ENCODE results near the gene SPSB3.

SPSB3 gene

GRCh38 chr16:1787322-1788094 lies 5.1 kb upstream of the SPSB3 start:
- Histone ChIP-seq H3F3A (ENCODE audit: control insufficient read depth, insufficient read depth) (no peaks in the 10 kb centered on the region), H4K20me1 (ENCODE audit: control insufficient read depth, insufficient read depth, low read depth, low read length) (0 out of 2 replicates have a peak, but pooled peaks cover 5% of the 10 kb centered on the region), H3K4me2 (ENCODE audit: low read length) (no peak overlapping the region), H3K4me3 (ENCODE audit: low read length) (no peak overlapping the region), H3K79me2 (ENCODE audit: control insufficient read depth, low read length) (peaks cover 51% of the 10 kb centered on the region), H3K4me1 (ENCODE audit: control insufficient read depth, low read length) (peaks cover 7% of the 10 kb centered on the region), H3K9me3 (ENCODE audit: control insufficient read depth, insufficient read depth, low read length) (no peaks in the 10 kb centered on the region), H3K27me3 (ENCODE audit: control insufficient read depth, low read length) (no peaks in the 10 kb centered on the region), H3K27ac (ENCODE audit: low read depth, low read length) (no peak overlapping the region), H3K9me2 (replicated peaks; ENCODE audit: control insufficient read depth, low read length) (no peaks in the 10 kb centered on the region), H3K36me3 (ENCODE audit: control insufficient read depth, low read length) (peaks cover 22% of the 10 kb centered on the region)
- TF ChIP-seq EZH2phosphoT487 (IDR thresholded peaks at IDR 0.05; ENCODE audit: borderline replicate concordance, low read length) (no peak), CTCF (IDR thresholded peaks at IDR 0.05; ENCODE audit: low read depth, low read length, poor library complexity, severe bottlenecking) (no peak)

- Histone ChIP-seq H3F3A (ENCODE audit: control insufficient read depth, insufficient read depth) (no peaks in the 10 kb centered on the region), H3K4me2 (ENCODE audit: low read length) (no peak overlapping the region), H3K9me3 (ENCODE audit: control insufficient read depth, insufficient read depth, low read length) (no peaks in the 10 kb centered on the region), H4K20me1 (ENCODE audit: control insufficient read depth, insufficient read depth, low read depth, low read length) (0 out of 2 replicates have a peak, but pooled peaks cover 5% of the 10 kb centered on the region), H3K27ac (ENCODE audit: low read depth, low read length) (no peak overlapping the region), H3K27me3 (ENCODE audit: control insufficient read depth, low read length) (no peaks in the 10 kb centered on the region), H3K4me3 (ENCODE audit: low read length) (no peak overlapping the region), H3K4me1 (ENCODE audit: control insufficient read depth, low read length) (peaks cover 7% of the 10 kb centered on the region), H3K36me3 (ENCODE audit: control insufficient read depth, low read length) (peaks cover 22% of the 10 kb centered on the region), H3K79me2 (ENCODE audit: control insufficient read depth, low read length) (peaks cover 52% of the 10 kb centered on the region), H3K9me2 (replicated peaks; ENCODE audit: control insufficient read depth, low read length) (no peaks in the 10 kb centered on the region)
- TF ChIP-seq EZH2phosphoT487 (IDR thresholded peaks at IDR 0.05; ENCODE audit: borderline replicate concordance, low read length) (no peak), CTCF (IDR thresholded peaks at IDR 0.05; ENCODE audit: low read depth, low read length, poor library complexity, severe bottlenecking) (no peak)
These were observed 4.6 kb upstream of the SPSB3 start for GRCh38 chr16:1787056-1787321.

GRCh38 chr16:1786242-1787055 lies 4.1 kb upstream of the SPSB3 start:
- Histone ChIP-seq H3K79me2 (ENCODE audit: control insufficient read depth, low read length) (peaks cover 57% of the 10 kb centered on the region), H3K36me3 (ENCODE audit: control insufficient read depth, low read length) (peaks cover 22% of the 10 kb centered on the region), H3K4me3 (ENCODE audit: low read length) (no peak overlapping the region), H3K27me3 (ENCODE audit: control insufficient read depth, low read length) (no peaks in the 10 kb centered on the region), H3K4me1 (ENCODE audit: control insufficient read depth, low read length) (peaks cover 10% of the 10 kb centered on the region), H3F3A (ENCODE audit: control insufficient read depth, insufficient read depth) (no peaks in the 10 kb centered on the region), H3K27ac (ENCODE audit: low read depth, low read length) (no peak overlapping the region), H3K9me3 (ENCODE audit: control insufficient read depth, insufficient read depth, low read length) (no peaks in the 10 kb centered on the region), H4K20me1 (ENCODE audit: control insufficient read depth, insufficient read depth, low read depth, low read length) (0 out of 2 replicates have a peak, but pooled peaks cover 5% of the 10 kb centered on the region), H3K4me2 (ENCODE audit: low read length) (no peak overlapping the region), H3K9me2 (replicated peaks; ENCODE audit: control insufficient read depth, low read length) (no peaks in the 10 kb centered on the region)
- TF ChIP-seq EZH2phosphoT487 (IDR thresholded peaks at IDR 0.05; ENCODE audit: borderline replicate concordance, low read length), result no peak
- no peak for TF ChIP-seq CTCF (IDR thresholded peaks at IDR 0.05; ENCODE audit: low read depth, low read length, poor library complexity, severe bottlenecking)

All from DOHH2 (cell line).